Measurements from ENCODE around the gene CAPN3.

GRCh38 chr15:42360535-42361112 lies 1.3 kb downstream of the CAPN3 start:
- TF ChIP-seq CTCF (IDR thresholded peaks at IDR 0.05 in 4 of 5, conservative IDR thresholded peaks at IDR 0.05 in 1 of 5) (no peak), POLR2A (IDR thresholded peaks at IDR 0.05) (peak; percentile 83 to 89)
